GM21526 (cell line): Measurements from ENCODE around the gene ULK4.
"Not testable (repeated sequence)": the region's sequence is repeated elsewhere in the genome, so short reads cannot be mapped to it uniquely, and the experiment has no call there.

Experiments used
- ATAC-seq: cut with Tn5 transposase; IDR thresholded peaks from one replicate; pipeline ENCODE4 v1.9.1; 2021; ENCODE audit warnings: moderate library complexity; ENCODE audit not compliant: unreplicated experiment, low FRiP score

ULK4 gene

GRCh38 chr3:41651718-41652117, 310.2 kb downstream of the ULK4 start:
- ATAC-seq, result no peak

GRCh38 chr3:41650406-41650805, 311.5 kb downstream of the ULK4 start:
- ATAC-seq, result no peak

GRCh38 chr3:41649129-41649739, 312.7 kb downstream of the ULK4 start:
- ATAC-seq, result no peak

GRCh38 chr3:41647730-41648129, 314.2 kb downstream of the ULK4 start:
- not testable (repeated sequence) for ATAC-seq

GRCh38 chr3:41640076-41640475, 321.8 kb downstream of the ULK4 start:
- ATAC-seq, result no peak

GRCh38 chr3:41638381-41638780, 323.5 kb downstream of the ULK4 start:
- ATAC-seq, result no peak

- no peak for ATAC-seq
Observed at GRCh38 chr3:41632700-41633099, 329.2 kb downstream of the ULK4 start.

GRCh38 chr3:41630708-41631107, 331.2 kb downstream of the ULK4 start:
- no peak for ATAC-seq

GRCh38 chr3:41629986-41630385, 331.9 kb downstream of the ULK4 start:
- no peak for ATAC-seq

GRCh38 chr3:41629072-41629471, 332.8 kb downstream of the ULK4 start:
- ATAC-seq, result no peak

GRCh38 chr3:41627477-41628087, 334.3 kb downstream of the ULK4 start:
- no peak for ATAC-seq

GRCh38 chr3:41612853-41613252, 349.1 kb downstream of the ULK4 start:
- ATAC-seq, result no peak

GRCh38 chr3:41611008-41611407, 350.9 kb downstream of the ULK4 start:
- ATAC-seq, result no peak

- no peak for ATAC-seq
Observed at GRCh38 chr3:41608347-41608746, 353.6 kb downstream of the ULK4 start.

GRCh38 chr3:41603807-41604206, 358.1 kb downstream of the ULK4 start:
- ATAC-seq, result no peak

- no peak for ATAC-seq
Observed at GRCh38 chr3:41602121-41602520, 359.8 kb downstream of the ULK4 start.

GRCh38 chr3:41601404-41601987, 360.4 kb downstream of the ULK4 start:
- ATAC-seq, result no peak

- no peak for ATAC-seq
Observed at GRCh38 chr3:41600616-41601015, 361.3 kb downstream of the ULK4 start.

- ATAC-seq, result no peak
Observed at GRCh38 chr3:41599127-41599484, 362.8 kb downstream of the ULK4 start.

- ATAC-seq, result no peak
Observed at GRCh38 chr3:41598402-41599126, 363.3 kb downstream of the ULK4 start.

- ATAC-seq, result no peak
Observed at GRCh38 chr3:41593774-41594173, 368.1 kb downstream of the ULK4 start.
